WTC11 (cell line): ENCODE results near the gene NRG3.

Experiments used
- CTCF ChIP-seq: fragments of 200-600 bp; IDR thresholded peaks from 2 replicates; pipeline ENCODE4 v1.8.0; 2022; ENCODE audit warnings: antibody characterized with exemption
- GTF2I ChIP-seq: fragments of 250-450 bp; sonication (Bioruptor Pico); conservative IDR thresholded peaks from 2 replicates; pipeline ENCODE4 v1.4.0; 2021; ENCODE audit warnings: mild to moderate bottlenecking
- IRF2 ChIP-seq: sonication (generic); formaldehyde crosslinking; IDR thresholded peaks from 2 replicates; pipeline ENCODE4 v1.8.0; 2022; ENCODE audit warnings: low read depth, missing genetic modification reagents, borderline replicate concordance
- SMAD4 ChIP-seq: sonication (generic); formaldehyde crosslinking; IDR thresholded peaks from 2 replicates; pipeline ENCODE4 v1.8.0; 2022; ENCODE audit warnings: mild to moderate bottlenecking, missing genetic modification reagents

GRCh38 chr10:82148764-82149163, 273.8 kb downstream of the NRG3 start:
- TF ChIP-seq IRF2 (no peak), CTCF (no peak), GTF2I (CRISPR knock-in tag) (no peak), SMAD4 (no peak)
